HG03378 (cell line): ENCODE results near the gene KCNJ6.
"Not testable (repeated sequence)": the region's sequence is repeated elsewhere in the genome, so short reads cannot be mapped to it uniquely, and the experiment has no call there.

Source experiments
- ATAC-seq: cut with Tn5 transposase; IDR thresholded peaks from one replicate; pipeline ENCODE4 v1.9.1; 2021; ENCODE audit warnings: mild to moderate bottlenecking, moderate library complexity; ENCODE audit not compliant: unreplicated experiment

The KCNJ6 gene

GRCh38 chr21:37783016-37783415, 133.2 kb downstream of the KCNJ6 start:
- no peak for ATAC-seq

DNA sequence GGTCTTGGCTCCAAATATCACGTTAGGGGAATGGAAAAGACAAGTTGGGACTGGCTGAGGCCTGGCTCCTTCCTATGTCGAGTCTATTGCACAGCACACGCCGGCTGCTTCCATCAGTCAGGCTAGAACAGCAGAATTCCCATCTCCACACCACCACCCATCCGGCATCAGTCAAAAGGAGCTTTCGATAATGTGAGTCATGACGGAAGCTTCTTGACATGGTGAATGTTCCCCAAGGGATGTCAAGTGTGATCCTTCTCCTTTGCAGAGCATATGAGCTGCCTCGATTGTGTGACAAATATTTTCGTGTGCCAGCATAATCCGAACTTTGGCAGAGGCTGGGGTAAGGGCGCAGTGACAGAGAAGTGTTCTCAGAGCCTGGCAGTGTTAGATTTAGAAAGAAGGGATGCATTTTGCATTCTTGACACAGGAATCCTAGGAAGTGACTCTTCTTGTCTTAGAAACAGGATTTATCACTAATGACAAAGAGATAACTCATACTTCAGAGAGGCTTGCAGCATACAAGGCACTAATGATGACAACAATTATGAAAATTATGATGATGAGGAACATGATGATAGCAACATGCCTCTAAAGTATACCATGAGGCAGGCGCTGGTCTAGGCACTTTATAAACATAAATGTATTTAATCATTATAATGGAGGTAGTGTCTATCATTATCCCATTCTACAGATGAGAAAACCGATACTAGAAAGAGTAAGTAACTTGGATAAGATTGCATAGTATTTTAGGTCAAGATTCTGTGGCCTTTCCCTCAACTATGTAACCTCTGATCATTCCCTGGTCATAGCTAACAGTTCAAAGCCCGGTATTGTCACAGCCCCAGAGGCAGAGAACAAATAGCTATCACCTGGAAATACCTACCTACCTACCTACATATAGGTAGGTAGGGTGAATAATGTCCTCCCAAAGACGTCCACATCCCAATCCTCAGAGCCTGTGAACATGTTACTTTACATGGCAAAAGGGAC, 135.0 kb downstream of the KCNJ6 start:
- ATAC-seq, result no peak

DNA sequence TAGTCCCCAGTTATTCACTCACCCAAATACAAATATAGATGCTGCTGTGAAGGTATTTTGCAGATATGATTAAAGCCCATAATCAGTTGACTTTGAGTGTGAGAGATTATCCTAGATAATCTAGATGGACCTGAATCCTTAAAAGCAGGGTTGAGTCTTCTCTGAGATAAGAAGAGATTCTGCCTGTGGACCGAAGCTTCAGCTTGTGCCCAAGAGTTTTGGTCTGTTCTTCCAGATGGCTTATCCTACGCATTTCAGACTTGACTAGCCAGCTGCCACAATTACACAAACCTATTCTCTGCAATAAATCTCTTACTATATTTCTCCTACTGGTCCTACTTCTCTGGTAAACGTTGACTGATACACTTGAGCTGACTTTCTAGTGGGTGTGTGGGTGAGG, 145.1 kb downstream of the KCNJ6 start:
- no peak for ATAC-seq

DNA sequence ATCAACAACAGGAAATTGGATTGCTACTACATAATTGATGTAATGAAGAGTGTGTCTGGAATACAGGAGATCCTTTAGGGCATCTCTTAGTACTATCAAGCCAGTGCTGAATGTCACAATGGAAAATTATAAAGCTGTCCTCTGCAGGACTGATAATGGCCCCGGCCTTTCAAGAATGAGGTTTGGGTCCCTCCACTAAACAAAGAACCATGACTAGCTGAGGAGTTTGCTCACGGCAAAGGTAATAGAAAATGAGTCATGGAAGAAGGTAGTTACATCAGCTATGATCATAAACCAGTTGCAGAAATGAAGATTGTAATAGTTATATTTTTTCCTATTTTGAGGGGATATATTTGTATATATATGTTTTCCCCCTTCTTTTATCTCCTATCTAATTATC, 145.8 kb downstream of the KCNJ6 start:
- ATAC-seq, result no peak

GRCh38 chr21:37769656-37770055, 146.6 kb downstream of the KCNJ6 start:
- no peak for ATAC-seq

DNA sequence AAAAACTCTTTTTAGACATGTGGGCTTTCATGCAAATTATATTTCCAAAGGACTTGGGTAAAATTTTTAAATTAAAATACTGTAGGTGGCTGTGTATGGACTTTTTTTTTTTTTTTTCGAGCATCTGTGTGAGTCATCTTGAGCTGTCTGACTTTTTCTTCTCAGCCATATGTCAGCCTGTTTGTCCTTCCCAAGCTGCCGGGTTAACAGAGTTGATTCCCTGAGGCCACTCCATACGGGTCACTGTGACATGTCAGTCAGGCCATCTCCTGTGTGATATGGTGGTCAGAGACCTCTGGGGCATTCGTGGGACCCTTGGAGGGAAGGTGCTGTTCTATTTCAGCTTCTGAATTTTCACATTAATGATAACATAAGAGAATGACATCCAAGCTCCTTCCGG, 148.3 kb downstream of the KCNJ6 start:
- no peak for ATAC-seq

DNA sequence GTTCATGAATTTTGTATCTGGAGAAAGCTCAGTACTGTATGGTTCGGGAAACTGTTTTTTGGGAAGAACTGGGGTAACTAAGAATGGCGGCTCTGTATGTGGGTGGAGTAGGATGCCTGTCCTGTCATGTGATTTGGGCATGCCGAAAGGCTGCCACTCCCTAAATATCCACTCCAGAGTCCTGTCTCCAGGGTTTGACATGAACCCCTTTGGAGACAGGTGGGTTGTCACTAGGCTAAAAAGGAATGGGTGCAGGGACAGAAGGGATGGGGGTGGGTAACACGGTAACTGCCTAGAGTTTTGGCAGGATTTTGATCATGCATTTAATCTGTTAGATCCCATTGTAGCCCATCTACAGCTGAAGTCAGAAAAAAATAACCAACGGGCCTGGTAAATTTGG, 150.1 kb downstream of the KCNJ6 start:
- no peak for ATAC-seq

DNA sequence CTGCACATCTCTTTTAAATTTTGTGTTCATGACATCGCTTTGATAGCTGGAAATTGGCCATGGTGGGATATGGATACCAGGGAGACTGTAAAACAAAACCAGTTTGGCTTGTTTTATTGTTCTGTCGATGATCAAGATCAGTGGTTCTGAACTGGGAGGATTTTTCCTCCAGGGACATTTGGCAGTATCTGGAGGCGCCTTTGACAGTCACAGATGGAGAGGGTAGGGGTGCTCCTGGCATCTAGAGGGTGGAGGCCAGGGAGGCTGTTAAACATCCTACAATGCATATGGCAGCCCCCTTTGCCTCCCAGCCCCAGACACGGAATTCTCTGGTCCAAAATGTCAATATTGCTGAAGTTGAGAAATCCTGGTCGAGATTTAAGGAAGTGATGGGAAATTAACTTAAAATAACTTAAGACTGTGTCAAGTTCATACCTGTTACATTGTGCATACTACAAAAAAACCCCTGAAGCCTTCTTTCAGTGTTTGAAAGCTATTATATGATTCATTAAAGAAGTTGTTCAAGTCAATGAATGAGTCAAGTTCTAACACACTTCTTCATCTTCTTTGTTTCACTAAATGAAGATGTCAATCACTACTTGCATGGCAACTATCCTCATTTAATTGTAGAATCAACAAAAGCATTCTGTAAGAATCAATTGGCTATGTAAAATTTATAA, 150.9 kb downstream of the KCNJ6 start:
- ATAC-seq, result no peak

DNA sequence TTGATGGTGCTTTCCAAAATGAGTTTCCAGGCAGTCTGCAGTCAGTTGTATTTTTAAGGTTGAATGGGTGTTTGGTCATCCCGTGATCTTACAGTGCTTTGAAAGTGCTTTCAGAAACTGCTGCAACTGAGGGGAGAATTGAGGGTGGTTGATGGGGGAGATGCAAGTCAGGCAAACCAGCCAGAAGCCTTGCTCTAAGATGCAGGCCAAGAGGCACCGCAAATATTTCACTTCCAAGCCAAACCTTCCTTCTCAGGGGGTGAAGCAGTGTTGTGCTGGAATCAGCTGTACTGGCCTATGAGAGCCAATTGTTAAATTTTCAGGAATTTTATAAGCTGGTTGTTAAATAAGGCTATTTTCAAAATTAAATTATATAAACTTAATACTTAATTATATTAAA, 151.6 kb downstream of the KCNJ6 start:
- ATAC-seq, result no peak

DNA sequence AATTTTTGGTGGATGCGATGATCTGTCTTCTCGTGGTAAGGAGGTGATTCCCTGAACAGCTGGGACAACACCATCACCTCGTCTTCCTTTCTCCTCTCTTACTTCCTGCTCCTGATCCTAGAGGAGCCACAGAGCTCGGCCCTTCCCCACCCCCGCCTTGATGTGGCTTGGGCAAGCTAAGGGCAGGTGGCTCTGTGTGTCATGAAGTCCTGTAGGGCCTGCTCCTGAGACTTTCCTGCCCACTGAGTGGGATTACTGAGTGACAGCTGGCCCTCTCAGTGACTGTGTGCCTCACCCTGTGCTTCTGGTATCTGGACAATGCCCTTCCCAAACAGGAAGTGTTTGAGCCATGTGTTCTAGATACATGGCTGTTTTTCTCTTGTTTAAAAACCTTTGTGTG, 153.0 kb downstream of the KCNJ6 start:
- no peak for ATAC-seq

- no peak for ATAC-seq
Observed at GRCh38 chr21:37762606-37763005, 153.7 kb downstream of the KCNJ6 start.

- ATAC-seq, result not testable (repeated sequence)
Observed at GRCh38 chr21:37761406-37761805, 154.9 kb downstream of the KCNJ6 start.

GRCh38 chr21:37759777-37760176, 156.5 kb downstream of the KCNJ6 start:
- no peak for ATAC-seq

DNA sequence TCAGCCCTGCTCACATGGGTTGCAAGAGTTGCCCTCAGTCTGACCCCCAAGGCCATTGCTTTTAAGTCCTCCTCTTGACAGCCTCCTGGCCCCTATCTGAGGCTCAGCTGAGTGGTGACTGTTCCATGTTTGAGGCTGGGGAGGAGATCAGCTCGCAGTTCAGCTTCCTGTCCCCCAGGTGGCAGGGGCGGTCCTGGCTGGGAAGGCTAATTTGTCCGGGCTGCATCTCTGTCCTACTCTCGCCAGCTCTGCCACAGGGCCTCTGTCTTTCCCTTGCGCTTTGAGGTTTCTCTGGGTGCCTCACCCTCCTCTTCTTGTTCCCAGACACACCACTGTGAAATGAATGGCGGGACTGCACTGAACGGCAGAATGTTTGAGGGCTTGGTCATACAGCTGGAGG, 157.3 kb downstream of the KCNJ6 start:
- no peak for ATAC-seq

GRCh38 chr21:37757606-37758376, 158.5 kb downstream of the KCNJ6 start:
- ATAC-seq, result no peak

DNA sequence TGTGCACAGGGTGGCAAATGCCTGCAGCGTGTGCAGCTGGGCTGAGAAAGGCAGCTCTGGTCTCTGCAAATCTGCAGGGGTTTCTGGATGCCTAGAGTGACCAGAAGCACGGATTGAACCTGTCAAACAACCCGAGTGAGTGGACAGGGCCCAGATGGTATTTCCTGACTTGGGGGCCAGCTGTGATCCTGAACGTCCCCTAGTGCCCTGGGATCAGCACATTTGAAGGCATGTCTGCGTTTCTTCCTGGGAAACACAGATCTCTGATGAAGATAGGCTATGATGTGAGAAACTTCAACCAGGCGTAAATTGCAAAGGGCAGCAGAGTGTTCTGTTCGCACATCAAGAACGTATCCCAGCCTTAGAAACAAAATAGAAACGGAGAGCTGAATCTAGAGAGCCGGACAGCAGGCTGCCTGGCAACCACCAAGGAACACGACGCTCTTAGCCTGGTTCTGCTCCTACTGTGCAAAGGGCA, 163.1 kb downstream of the KCNJ6 start:
- no peak for ATAC-seq

DNA sequence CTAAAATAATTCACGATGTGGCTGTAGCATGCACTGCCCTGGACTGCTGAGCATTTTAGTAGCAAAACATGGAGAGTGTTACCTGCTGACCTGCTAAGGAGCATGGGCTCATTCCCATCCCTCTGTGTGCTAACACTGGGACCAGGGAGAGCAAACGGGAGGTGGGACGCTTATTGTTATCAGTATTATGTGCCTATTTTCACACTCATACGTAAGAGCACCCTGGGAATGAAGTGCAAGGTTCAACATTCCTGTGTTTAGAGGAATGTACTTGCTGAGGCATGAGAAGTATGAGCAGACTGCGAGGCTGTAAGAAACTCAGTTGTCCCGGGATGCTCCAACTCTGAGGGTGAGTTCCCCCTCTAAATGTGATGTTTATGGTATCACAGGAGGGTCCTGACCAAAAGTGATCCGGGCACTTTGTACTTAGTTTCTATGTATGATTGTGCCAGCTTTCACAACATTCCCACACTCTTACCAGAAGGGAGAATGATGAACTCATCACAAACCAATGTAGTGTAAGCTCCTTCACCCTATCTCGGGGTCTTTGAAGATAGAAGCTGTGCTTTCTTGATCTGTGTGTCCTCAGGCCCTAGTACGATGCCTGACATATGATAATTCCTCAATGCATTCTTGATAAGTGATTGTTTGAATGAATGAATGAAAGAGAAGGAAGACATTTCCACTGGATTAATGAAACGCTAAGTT, 164.8 kb downstream of the KCNJ6 start:
- no peak for ATAC-seq

DNA sequence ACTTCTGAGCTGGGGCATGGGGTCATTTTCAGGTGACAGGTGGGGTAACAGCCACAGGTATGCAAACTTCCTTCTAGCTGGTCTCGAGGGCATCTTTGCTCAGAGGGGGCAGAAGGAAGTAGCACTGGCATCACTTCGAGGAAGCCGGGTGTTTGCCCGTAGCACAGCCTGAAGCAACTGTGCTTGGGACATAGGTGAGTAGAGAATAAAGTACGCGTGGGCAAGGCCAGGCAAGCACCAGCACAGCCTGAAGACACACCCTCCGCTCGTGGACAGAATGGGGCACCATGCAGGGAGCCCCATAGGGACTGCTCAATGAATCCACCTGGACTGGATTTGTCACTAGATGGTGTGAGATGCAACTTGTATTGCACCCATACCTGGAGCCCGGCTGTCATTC, 167.1 kb downstream of the KCNJ6 start:
- ATAC-seq, result no peak

DNA sequence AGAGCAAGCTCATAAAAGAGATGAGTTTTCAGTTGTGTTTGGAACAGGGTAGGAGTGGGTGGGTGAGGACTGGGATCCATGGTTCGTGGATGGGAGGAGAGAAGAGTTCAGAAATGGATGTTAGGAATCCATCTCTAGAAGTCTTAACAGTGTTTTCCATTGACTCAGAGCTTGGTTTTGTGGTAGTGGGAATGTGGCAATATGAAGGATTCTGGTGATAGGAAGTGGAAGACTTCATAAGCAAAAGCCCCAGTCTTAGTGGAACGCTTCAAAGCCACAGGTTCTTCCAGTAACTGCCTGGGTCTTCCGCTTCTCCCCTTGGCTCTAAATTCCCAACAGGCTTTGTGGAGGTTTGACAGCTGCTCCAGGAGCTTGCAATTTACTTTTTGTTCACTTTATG, 167.9 kb downstream of the KCNJ6 start:
- no peak for ATAC-seq

GRCh38 chr21:37746849-37747248, 169.4 kb downstream of the KCNJ6 start:
- no peak for ATAC-seq

DNA sequence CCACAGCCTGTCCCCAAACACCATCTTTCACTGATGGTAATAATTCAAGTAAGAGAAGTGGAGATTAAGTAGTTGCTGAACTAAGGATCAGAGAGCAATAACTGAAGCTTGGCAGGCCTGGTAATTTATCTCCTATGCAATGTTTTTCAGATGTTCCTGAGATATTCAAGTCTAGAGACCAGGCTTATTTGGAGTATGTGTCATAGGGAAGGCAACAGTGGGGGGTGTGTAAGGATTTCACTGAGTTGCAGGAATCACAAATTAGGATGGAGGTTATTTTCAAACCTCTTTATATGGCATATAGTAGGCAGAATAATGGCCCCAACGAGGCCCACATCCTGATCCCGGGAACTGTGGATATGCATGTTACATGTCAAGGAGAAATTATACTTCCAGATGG, 171.7 kb downstream of the KCNJ6 start:
- ATAC-seq, result no peak
